HFF-Myc (cell line): ENCODE results near the gene BLOC1S3.

Experiments
- DNase-seq: peaks from one replicate; pipeline ENCODE4 v3.0.0-alpha.2; 2011; ENCODE audit warnings: low read depth; ENCODE audit errors: extremely low read depth
- H3K4me3 ChIP-seq: replicated peaks from 2 replicates; pipeline ENCODE4 v1.5.1; 2011; ENCODE audit warnings: low read depth, mild to moderate bottlenecking, control low read depth, low read length
- TF ChIP-seq, protein P1 (sequence below): IDR thresholded peaks from 2 replicates; pipeline ENCODE4 v1.5.1; 2012; ENCODE audit warnings: mild to moderate bottlenecking, low read depth, low read length, control low read depth; ENCODE audit errors: missing control alignments

The BLOC1S3 gene

DNA sequence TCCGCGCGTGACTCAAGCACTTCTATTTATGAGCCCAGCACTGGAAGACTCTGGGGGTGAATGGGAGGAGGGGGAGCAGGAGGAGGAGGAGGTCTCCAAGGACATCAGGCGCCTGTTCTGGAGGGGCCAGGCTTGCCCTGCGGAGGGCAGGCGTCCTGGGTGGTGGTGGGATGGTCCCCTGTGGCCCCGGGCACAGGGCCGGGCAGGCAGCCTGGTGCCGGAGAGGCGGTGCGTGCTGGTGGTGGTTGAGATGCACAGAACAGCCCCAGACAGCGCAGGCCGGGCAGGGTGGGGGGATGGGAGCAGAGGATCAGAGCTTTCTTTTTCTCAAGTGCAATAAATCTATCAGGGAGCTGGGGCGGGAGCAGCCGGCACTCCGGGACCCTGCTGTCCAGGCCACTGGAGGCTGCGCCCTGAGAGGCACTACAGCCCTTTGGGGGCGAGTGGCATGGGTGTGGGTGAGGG is 31.8 kb upstream of the BLOC1S3 start:
- TF ChIP-seq, protein P1, sequence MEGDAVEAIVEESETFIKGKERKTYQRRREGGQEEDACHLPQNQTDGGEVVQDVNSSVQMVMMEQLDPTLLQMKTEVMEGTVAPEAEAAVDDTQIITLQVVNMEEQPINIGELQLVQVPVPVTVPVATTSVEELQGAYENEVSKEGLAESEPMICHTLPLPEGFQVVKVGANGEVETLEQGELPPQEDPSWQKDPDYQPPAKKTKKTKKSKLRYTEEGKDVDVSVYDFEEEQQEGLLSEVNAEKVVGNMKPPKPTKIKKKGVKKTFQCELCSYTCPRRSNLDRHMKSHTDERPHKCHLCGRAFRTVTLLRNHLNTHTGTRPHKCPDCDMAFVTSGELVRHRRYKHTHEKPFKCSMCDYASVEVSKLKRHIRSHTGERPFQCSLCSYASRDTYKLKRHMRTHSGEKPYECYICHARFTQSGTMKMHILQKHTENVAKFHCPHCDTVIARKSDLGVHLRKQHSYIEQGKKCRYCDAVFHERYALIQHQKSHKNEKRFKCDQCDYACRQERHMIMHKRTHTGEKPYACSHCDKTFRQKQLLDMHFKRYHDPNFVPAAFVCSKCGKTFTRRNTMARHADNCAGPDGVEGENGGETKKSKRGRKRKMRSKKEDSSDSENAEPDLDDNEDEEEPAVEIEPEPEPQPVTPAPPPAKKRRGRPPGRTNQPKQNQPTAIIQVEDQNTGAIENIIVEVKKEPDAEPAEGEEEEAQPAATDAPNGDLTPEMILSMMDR: no peak
- no peak overlapping the region for H3K4me3 ChIP-seq

DNA sequence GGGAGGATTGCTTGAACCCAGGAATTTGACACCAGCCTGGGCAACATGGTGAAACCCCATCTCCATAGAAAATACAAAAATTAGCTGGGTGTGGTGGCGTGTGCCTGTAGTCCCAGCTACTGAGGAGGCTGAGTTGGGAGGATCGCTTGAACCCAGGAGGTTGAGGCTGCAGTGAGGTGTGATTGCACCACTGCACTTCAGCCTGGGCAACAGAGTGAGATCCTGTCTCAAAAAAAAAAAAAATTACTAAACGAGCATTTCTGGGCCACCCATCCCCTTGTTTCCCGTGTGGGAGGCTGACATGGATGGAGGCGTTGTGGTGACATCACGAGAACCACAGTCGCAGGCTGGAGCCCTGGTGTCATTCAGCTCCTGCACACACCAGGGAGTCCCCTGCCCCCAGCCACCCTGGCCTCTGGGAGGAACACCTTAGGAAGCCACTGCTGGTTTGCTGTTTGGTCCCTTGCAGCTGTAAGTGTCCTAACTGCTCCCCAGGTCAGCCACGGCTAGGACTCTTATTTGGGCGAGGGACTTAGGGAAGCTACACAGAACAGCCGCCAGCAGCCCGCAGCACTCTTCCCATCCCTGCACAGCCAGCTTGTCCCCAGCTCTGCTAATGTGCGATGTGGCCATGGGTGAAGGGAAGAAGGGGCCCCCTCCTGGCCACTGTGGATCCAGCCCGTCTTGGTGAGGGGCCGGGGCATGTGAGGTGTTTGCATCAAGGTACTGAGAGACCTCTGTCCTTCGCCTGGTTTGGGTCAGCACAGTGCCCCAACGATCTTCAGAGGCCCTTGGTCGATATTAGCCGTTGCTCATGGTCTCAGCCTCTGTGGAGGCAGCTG is 30.5 kb upstream of the BLOC1S3 start:
- no peak overlapping the region for H3K4me3 ChIP-seq
- DNase-seq: no peak
- TF ChIP-seq, protein P1: no peak

More for the DNA sequence above, 31.8 kb upstream of the BLOC1S3 start:
- no peak for DNase-seq

DNA sequence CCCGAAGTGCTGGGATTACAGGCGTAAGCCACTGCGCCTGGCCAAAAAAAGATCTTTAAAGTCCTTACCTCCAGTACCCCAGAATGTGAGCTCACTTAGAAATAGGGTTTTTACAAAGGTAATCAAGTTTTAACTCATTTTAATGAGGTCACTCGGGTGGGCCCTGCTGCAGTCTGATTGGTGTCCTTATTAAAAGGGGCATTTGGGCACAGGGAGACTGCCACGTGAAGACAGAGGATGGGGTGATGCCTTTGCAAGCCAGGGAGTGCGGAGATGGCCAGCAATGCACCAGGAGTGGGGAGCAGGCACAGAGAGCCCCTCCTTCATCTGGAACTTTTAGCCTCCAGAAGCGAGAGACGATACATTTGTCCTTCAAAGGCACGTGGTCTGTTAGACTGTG is 29.5 kb upstream of the BLOC1S3 start:
- TF ChIP-seq, protein P1: no peak

DNA sequence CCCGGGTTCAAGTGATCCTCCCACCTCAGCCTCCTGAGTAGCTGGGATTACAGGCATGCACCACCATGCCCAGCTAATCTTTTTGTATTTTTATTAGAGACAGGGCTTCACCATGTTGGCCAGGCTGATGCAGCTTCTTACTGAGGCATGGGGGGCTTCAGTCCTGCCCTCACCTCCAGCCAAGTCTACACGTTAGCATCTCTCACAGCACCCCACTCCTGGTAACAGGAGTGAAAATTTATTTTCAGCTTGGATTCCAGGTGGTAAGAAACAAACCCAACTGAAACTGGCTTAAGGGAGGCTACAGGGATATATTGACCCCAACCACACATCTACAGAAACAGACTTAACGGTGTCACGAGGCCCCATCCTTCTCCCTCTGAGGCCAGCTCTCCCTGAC is 28.4 kb upstream of the BLOC1S3 start:
- TF ChIP-seq, protein P1: no peak
- no peak overlapping the region for H3K4me3 ChIP-seq
- DNase-seq: no peak

More for the DNA sequence above, 29.5 kb upstream of the BLOC1S3 start:
- no peak for DNase-seq
- no peak overlapping the region for H3K4me3 ChIP-seq

DNA sequence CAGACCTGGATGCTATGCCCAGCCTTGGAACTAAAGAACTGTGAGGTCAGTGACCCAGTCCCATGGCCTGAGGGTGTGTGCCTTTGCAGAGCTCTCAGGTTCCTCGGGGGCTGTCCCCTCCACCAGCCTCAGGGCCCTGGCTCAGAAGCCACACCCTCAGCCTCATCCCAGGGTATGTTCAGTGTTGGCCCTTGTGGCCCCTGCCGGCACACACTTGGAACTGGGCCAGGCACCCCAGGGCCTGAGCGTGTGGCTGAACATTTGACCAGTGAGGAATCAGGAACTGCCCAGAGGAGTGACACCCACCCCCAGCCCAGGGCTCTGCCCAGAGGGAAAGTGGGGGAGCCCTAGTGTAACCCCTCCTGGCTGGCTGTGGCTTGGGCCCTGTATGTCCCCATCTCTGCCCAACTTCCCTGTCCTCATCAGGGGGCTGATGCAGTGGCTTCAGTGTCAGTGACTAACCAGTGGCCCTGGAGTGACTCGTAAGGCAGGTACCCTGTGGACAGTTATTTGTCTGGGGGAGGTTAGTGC is 27.8 kb upstream of the BLOC1S3 start:
- no peak for DNase-seq
- TF ChIP-seq, protein P1: no peak
- H3K4me3 ChIP-seq: no peak overlapping the region

DNA sequence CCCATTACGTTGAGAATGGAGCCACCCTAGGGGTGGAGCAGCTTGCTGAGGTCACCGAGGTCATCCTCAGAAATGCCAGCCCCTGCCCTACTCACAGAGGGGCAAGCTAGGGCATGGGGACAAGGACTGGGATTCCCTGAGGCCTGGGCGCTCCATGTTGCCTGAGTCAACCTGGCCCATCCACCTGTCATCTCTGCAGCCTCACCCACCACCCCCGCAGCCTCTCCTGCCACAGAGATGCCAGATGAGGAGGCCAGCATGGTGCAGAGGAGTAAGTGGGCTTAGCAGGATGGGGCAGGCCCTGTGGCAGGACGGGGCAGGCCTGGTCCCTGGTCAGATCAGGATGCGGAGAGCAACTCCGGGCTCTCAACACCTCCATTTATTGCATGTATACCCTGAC is 27.3 kb upstream of the BLOC1S3 start:
- TF ChIP-seq, protein P1: no peak
- no peak for DNase-seq
- H3K4me3 ChIP-seq: no peak overlapping the region
